Kidney epithelial cell (primary cell): ENCODE measurements around the gene SMKR1. TPM values are rescaled to one million over a fixed set of nuclear protein-coding genes. Genes with fewer than 3 reads are reported as not detected.

Source experiments
- DNase-seq: peaks from one replicate; pipeline ENCODE4 v3.0.0-alpha.2; 2010; ENCODE audit warnings: low read depth
- H3K27me3 ChIP-seq: 2 replicates; pipeline ENCODE4 v1.6.0; 2011; ENCODE audit warnings: low read length; ENCODE audit not compliant: control insufficient read depth, insufficient read depth
- H3K36me3 ChIP-seq: 2 replicates; pipeline ENCODE4 v1.5.1; 2011; ENCODE audit warnings: low read length; ENCODE audit not compliant: control insufficient read depth, insufficient read depth
- H3K4me3 ChIP-seq: 2 replicates; pipeline ENCODE4 v1.5.1; 2011; ENCODE audit warnings: low read depth, mild to moderate bottlenecking, control low read depth, low read length
- total RNA-seq: library from RNA; depleted of rRNA; stranded (reverse); fragments of >200 nt; gene quantifications from 2 replicates; pipeline ENCODE4 v1.2.3, GENCODE V29; 2015
- TF ChIP-seq, protein P1 (sequence below): IDR thresholded peaks from 2 replicates; pipeline ENCODE4 v1.5.1; 2011; ENCODE audit warnings: mild to moderate bottlenecking, moderate library complexity, low read length, control low read depth, inconsistent platforms; ENCODE audit not compliant: insufficient read depth, poor library complexity, severe bottlenecking

SMKR1 gene
- total RNA-seq, 1 donor from 2014 or later = not detected

DNA sequence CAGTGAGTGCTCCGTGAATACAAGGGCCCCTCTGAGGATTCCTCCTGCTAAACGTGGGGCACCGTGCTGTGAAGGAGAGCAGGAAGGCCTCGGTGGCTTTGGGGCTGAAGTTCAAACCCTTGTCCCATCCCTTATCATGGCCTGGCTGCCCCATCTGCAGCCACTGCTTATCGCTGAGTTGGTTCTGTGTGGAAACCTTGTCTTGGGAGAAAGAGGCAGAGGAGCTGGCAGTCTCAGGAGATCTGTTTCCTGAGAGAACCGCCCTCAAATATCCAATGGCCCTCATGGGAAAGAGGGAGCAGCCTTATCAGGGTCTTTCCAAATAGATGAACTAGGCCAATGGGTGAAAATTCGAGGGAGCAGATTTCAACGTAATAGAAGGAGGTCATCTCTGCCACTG, 57.2 kb downstream of the SMKR1 start:
- Histone ChIP-seq H3K36me3 (no peaks in the 10 kb centered on the region), H3K27me3 (peaks cover 2% of the 10 kb centered on the region), H3K4me3 (no peak overlapping the region)
- TF ChIP-seq, protein P1, sequence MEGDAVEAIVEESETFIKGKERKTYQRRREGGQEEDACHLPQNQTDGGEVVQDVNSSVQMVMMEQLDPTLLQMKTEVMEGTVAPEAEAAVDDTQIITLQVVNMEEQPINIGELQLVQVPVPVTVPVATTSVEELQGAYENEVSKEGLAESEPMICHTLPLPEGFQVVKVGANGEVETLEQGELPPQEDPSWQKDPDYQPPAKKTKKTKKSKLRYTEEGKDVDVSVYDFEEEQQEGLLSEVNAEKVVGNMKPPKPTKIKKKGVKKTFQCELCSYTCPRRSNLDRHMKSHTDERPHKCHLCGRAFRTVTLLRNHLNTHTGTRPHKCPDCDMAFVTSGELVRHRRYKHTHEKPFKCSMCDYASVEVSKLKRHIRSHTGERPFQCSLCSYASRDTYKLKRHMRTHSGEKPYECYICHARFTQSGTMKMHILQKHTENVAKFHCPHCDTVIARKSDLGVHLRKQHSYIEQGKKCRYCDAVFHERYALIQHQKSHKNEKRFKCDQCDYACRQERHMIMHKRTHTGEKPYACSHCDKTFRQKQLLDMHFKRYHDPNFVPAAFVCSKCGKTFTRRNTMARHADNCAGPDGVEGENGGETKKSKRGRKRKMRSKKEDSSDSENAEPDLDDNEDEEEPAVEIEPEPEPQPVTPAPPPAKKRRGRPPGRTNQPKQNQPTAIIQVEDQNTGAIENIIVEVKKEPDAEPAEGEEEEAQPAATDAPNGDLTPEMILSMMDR = no peak
- no peak for DNase-seq

DNA sequence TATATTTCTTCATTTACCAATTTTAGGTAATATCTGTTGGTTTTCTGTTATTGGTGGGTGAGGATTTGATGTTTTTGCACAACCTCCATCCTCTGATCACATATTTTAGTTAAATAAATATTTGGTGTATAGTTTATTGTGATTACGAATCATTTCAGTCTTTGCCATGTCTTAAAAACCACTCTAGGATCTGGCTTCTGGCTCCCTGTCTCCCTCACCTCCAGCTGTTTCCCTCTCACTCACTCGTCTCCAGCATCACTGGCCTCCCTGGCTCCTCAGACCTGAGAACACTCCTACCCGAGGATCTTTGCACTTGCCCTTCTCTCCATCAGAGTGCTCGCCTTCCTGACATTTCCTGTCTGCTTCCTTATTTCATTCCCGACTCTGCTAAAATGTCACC, 58.5 kb downstream of the SMKR1 start:
- Histone ChIP-seq H3K4me3 (no peak overlapping the region), H3K27me3 (peaks cover 2% of the 10 kb centered on the region), H3K36me3 (no peaks in the 10 kb centered on the region)
- TF ChIP-seq, protein P1 = no peak
- DNase-seq = no peak

DNA sequence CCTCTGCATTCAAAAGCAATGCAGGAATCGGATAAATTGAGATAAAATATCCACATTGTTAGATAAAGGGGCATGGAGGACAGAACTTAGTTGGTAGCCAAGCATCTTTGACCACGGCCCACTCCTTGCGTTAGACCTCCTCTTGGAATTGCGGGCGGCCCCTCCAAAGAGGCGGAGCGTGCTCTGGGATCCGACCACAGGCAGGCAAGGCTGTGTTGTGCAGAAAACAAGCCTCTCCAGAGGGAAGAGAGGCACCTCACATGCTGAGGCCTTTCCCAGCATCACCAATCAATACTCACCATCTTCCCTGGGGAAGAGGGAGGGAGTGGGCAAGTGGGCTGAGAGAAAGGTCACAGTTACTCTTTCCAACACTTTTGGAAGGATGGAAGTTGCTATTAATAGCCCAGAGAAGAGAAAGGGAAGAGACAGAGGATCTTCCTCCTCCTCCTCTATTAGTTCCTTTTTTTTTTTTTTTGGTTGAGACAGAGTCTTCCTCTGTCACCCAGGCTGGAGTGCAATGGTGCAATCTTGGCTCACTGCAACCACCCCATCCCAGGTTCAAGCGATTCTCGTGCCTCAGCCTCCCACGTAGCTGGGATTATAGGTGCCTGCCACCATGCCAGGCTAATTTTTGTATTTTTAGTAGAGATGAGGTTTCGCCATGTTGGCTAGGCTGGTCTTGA, 59.5 kb downstream of the SMKR1 start:
- H3K27me3 ChIP-seq = peaks cover 2% of the 10 kb centered on the region
- no peaks in the 10 kb centered on the region for H3K36me3 ChIP-seq
- DNase-seq = no peak
- no peak overlapping the region for H3K4me3 ChIP-seq
- TF ChIP-seq, protein P1 = no peak

Other genes starting within 250 kb of the SMKR1 start
- 2.3 and 3.5 TPM in 2 replicates for gene STRIP2, start 68.1 kb upstream of the SMKR1 start, total RNA-seq
- 7.1 and 9.3 TPM in 2 replicates for gene NRF1, start 109.2 kb downstream of the SMKR1 start, total RNA-seq